ENCODE measurements around the gene TCF25. TPM values are rescaled to one million over a fixed set of nuclear protein-coding genes. Genes with fewer than 3 reads are reported as not detected.

TCF25 gene
- total and polyA plus RNA-seq, 3 donors from 2014 or later: 225 to 345 (median 334) TPM

DNA sequence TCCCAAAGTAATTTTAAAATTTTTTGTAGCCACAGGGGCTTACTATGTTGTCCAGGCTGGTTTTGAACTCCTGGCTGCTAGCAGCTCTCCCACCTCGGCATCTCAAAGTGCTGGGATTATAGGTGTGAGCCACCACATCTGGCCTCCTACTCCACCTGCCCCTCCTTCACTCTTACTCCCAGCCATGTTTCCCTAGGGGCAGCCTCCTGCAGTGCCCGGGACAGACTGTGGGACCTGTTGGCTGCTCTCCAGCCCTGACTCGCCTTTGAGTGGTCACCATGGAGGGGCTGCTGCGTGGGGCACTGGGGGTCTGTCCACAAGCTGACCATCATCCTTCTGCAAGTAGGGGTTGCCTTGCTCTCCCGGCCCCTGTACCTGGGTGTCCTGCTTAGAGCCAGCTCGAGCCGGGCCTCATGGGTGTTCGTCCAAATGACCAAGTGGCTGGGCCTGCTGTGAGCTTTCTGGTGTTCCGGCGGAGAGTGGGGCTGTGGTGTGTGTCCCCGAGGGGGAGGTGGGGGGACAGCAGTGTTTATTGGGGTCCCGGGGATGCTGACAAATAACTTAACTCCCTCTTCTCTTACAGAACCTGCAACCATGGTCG is 28.6 kb upstream of the TCF25 start:
- Histone ChIP-seq H3K9me3 (no peaks in the 10 kb centered on the region), H3K36me3 (ENCODE audit: low read depth, missing control alignments) (no peaks in the 10 kb centered on the region), H3K4me1 (peaks cover 5% of the 10 kb centered on the region), H3K27ac (no peak overlapping the region), H3K4me3 (no peak overlapping the region), H3K27me3 (no peaks in the 10 kb centered on the region)
- TF ChIP-seq, protein P1, sequence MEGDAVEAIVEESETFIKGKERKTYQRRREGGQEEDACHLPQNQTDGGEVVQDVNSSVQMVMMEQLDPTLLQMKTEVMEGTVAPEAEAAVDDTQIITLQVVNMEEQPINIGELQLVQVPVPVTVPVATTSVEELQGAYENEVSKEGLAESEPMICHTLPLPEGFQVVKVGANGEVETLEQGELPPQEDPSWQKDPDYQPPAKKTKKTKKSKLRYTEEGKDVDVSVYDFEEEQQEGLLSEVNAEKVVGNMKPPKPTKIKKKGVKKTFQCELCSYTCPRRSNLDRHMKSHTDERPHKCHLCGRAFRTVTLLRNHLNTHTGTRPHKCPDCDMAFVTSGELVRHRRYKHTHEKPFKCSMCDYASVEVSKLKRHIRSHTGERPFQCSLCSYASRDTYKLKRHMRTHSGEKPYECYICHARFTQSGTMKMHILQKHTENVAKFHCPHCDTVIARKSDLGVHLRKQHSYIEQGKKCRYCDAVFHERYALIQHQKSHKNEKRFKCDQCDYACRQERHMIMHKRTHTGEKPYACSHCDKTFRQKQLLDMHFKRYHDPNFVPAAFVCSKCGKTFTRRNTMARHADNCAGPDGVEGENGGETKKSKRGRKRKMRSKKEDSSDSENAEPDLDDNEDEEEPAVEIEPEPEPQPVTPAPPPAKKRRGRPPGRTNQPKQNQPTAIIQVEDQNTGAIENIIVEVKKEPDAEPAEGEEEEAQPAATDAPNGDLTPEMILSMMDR (IDR thresholded peaks at IDR 0.05): no peak
- no peak for TF ChIP-seq POLR2A (IDR thresholded peaks at IDR 0.05)
- 91% methylated on average over 7 to 13 of the region's 13 CpGs for whole genome bisulfite sequencing, 2 donors
- intact Hi-C loops (cut with DNase I; ENCODE audit: low total_unique reads): no loop called here
- no peak for DNase-seq

DNA sequence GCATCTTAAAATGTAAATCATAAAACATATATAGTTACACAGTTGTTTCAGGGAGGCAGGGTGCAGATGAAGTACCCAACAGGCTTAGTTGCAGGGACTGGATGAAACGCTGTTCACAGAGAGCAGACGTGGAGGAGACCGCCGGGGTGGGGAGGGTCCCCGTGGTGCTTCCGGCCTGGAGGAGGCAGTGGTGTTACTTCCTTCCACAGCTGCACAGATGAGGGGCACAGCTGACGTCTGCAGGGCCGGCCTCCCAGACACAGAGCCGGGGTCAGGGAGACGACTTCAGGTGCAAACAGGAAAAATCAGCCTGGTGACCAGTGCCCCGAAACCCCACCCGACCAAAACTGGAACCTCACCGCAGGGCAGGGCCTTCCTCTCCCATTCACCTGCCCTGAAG is 28.0 kb upstream of the TCF25 start:
- no peak for TF ChIP-seq POLR2A (IDR thresholded peaks at IDR 0.05)
- intact Hi-C loops (cut with DNase I; ENCODE audit: low total_unique reads): no loop called here
- H3K9me3 ChIP-seq: no peaks in the 10 kb centered on the region
- H3K4me1 ChIP-seq: peaks cover 5% of the 10 kb centered on the region
- WGBS, 2 donors: 76 to 82% methylated on average over 13 of the region's 13 CpGs
- H3K27me3 ChIP-seq: no peaks in the 10 kb centered on the region
- no peak overlapping the region for H3K4me3 ChIP-seq
- DNase-seq: no peak
- no peak overlapping the region for H3K27ac ChIP-seq
- H3K36me3 ChIP-seq (ENCODE audit: low read depth, missing control alignments): no peaks in the 10 kb centered on the region

DNA sequence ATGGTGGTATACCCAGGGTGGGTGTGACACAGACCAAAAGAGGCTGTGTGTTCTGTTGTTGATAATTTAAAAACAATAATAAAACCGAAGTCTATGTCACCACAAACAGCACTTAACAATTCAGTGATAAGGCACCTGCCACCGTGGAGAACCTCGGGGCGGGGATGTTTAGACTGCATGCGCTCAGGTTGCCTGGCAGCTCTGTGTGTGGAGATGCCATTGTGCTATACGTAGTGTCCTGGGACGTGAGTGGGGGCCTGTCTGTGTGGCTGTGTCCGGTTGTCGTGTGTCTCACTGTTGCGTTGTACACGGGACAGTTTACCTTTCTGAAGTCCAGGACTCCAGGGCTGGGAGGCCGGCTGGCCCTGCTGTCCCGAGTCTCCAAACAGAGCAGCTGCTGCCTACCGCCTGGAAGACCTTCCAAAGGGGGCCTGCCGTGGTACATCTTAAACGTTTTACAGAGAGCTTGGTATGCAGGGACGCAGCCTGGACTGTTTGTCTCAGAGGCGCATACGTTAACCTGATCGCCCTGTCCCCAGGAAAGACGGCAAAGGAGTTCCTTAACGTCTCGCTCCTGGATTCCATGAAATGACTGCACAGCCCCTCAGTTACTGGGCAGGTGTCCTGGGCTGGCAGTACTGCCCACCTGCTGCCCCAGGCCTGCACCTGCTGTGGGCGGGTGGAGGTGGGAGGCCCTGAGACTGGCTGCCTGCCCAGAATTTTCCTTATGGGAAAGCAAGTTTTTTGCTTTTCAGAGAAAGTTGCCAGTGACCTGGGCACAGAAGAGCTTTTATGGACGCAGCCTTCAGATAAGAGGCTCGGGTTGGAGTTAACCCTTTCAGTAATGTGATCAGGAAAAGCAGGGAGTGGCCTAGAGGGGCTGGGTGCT is 26.1 kb upstream of the TCF25 start:
- TF ChIP-seq, protein P1 (IDR thresholded peaks at IDR 0.05): no peak
- Histone ChIP-seq H3K27ac (no peak overlapping the region), H3K27me3 (no peaks in the 10 kb centered on the region), H3K36me3 (ENCODE audit: low read depth, missing control alignments) (no peaks in the 10 kb centered on the region), H3K9me3 (no peaks in the 10 kb centered on the region), H3K4me1 (peaks cover 5% of the 10 kb centered on the region), H3K4me3 (no peak overlapping the region)
- intact Hi-C loops (cut with DNase I; ENCODE audit: low total_unique reads): no loop called here
- WGBS, 2 donors: 63 to 73% methylated on average over 24 to 26 of the region's 26 CpGs
- no peak for DNase-seq

DNA sequence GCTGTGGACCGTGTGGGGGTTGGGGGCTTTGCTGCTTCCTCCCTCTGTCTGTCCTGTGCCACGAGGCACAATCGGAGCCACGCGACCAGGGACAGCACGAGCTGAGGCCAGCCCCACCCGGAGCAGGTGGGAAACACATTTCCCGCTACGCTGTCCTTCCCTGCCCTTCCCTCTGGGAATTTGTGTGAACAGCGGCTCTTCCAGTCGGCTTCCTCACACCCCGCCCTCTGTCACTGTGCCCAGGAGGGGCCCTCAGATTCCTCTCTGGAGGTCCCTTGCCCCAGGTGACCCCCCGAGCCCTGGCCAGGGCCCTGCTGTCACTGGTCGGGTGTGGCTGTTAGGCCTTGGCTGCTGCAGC is 25.5 kb upstream of the TCF25 start:
- Histone ChIP-seq H3K27ac (no peak overlapping the region), H3K4me1 (peaks cover 5% of the 10 kb centered on the region), H3K27me3 (no peaks in the 10 kb centered on the region), H3K4me3 (no peak overlapping the region), H3K36me3 (ENCODE audit: low read depth, missing control alignments) (no peaks in the 10 kb centered on the region), H3K9me3 (no peaks in the 10 kb centered on the region)
- TF ChIP-seq, protein P1 (IDR thresholded peaks at IDR 0.05): no peak
- TF ChIP-seq POLR2A (IDR thresholded peaks at IDR 0.05): no peak
- 58 to 60% methylated on average over 14 of the region's 14 CpGs for WGBS, 2 donors
- DNase-seq: no peak
- intact Hi-C loops (cut with DNase I; ENCODE audit: low total_unique reads): no loop called here

DNA sequence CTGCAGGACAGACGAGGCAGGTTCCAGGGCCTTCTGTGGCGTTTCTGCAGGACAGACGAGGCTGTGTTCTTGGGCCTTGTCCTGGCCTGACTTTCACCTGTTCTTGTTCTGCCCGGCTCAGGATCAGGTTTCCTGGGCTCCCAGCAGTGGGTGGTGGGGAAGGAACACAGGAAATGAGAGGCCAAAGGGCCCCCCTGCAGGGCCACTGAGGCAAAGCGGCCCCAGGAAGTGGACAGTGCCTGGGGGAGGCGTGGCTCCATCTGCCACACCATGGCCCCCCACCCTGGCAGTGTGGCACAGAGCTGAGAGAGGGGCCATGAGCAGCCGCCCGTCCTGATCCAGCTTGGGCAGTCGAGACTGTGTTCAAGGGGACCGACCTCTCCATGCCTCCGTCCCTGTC is 24.4 kb upstream of the TCF25 start:
- no peaks in the 10 kb centered on the region for H3K36me3 ChIP-seq (ENCODE audit: low read depth, missing control alignments)
- TF ChIP-seq, protein P1 (IDR thresholded peaks at IDR 0.05): no peak
- no peak for TF ChIP-seq POLR2A (IDR thresholded peaks at IDR 0.05)

More for the DNA sequence above, 24.4 kb upstream of the TCF25 start:
- Histone ChIP-seq H3K4me3 (no peak overlapping the region), H3K27ac (no peak overlapping the region), H3K27me3 (no peaks in the 10 kb centered on the region), H3K4me1 (peaks cover 5% of the 10 kb centered on the region), H3K9me3 (no peaks in the 10 kb centered on the region)
- WGBS, 2 donors: 89 to 90% methylated on average over 8 to 11 of the region's 11 CpGs
- intact Hi-C loops (cut with DNase I; ENCODE audit: low total_unique reads): no loop called here
- DNase-seq: no peak

Measured in testis (tissue), 3 donors.